HepG2 (cell line): ENCODE results near the gene TOLLIP. TPM values are rescaled to one million over a fixed set of nuclear protein-coding genes. Genes with fewer than 3 reads are reported as not detected.

ENCODE experiments used
- CBFB ChIP-seq: sonication (generic); formaldehyde crosslinking; IDR thresholded peaks from 2 replicates; pipeline ENCODE4 v1.4.0; 2020; ENCODE audit warnings: missing genetic modification reagents
- ERF ChIP-seq: IDR thresholded peaks from 2 replicates; pipeline ENCODE4 v1.6.1; 2018; ENCODE audit warnings: missing biosample characterization, missing genetic modification reagents
- FOXP1 ChIP-seq, 2 experiments: fragments of 450-650 bp in 1 of 2; IDR thresholded peaks; 2 replicates each; pipeline ENCODE4 v1.6.1; 2017 to 2018; ENCODE audit warnings: antibody characterized with exemption in 1 of 2
- IKZF1 ChIP-seq: fragments of 450-650 bp; IDR thresholded peaks from 2 replicates; pipeline ENCODE4 v1.7.1; 2016
- KDM2A ChIP-seq: sonication (generic); formaldehyde crosslinking; IDR thresholded peaks from 2 replicates; pipeline ENCODE4 v1.4.0; 2020; ENCODE audit warnings: low read depth, missing genetic modification reagents, borderline replicate concordance
- MTF2 ChIP-seq: sonication (generic); formaldehyde crosslinking; IDR thresholded peaks from 2 replicates; pipeline ENCODE4 v1.5.0; 2020; ENCODE audit warnings: missing genetic modification reagents, borderline replicate concordance
- NCOA1 ChIP-seq: sonication (generic); formaldehyde crosslinking; IDR thresholded peaks from 2 replicates; pipeline ENCODE4 v1.9.0; 2021; ENCODE audit warnings: missing genetic modification reagents
- SMARCC2 ChIP-seq: fragments of 450-650 bp; IDR thresholded peaks from 2 replicates; pipeline ENCODE4 v1.6.1; 2017; ENCODE audit warnings: antibody characterized with exemption, mild to moderate bottlenecking
- ZBTB34 ChIP-seq: sonication (generic); formaldehyde crosslinking; IDR thresholded peaks from 2 replicates; pipeline ENCODE4 v1.8.0; 2022; ENCODE audit warnings: mild to moderate bottlenecking, missing genetic modification reagents
- ZBTB46 ChIP-seq: sonication (generic); formaldehyde crosslinking; IDR thresholded peaks from 2 replicates; pipeline ENCODE4 v1.4.0; 2020; ENCODE audit warnings: mild to moderate bottlenecking, missing genetic modification reagents, borderline replicate concordance
- ZNF136 ChIP-seq: sonication (generic); formaldehyde crosslinking; IDR thresholded peaks from 2 replicates; pipeline ENCODE4 v1.8.1; 2022; ENCODE audit warnings: low read depth, mild to moderate bottlenecking, moderate library complexity, missing genetic modification reagents
- ZNF142 ChIP-seq: sonication (generic); formaldehyde crosslinking; IDR thresholded peaks from 2 replicates; pipeline ENCODE4 v1.4.0; 2020; ENCODE audit warnings: missing genetic modification reagents
- ZNF343 ChIP-seq: sonication (generic); formaldehyde crosslinking; IDR thresholded peaks from 2 replicates; pipeline ENCODE4 v1.4.0; 2020; ENCODE audit warnings: mild to moderate bottlenecking, missing genetic modification reagents
- ZNF570 ChIP-seq: sonication (generic); formaldehyde crosslinking; IDR thresholded peaks from 2 replicates; pipeline ENCODE4 v1.4.0; 2020; ENCODE audit warnings: mild to moderate bottlenecking, missing genetic modification reagents, borderline replicate concordance
- polyA plus RNA-seq, 8 experiments: library from polyadenylated mRNA; depleted of rRNA in 3 of 8; stranded (reverse) in 7 of 8; unstranded in 1 of 8; fragments of >200 nt; fragmentation: Illumina TruSeq in 4 of 8; extraction: Trizol in 4 of 8; gene quantifications; 2 replicates each; pipeline versions ENCODE4 v1.2.1 to v1.2.3, GENCODE V29; 2011 to 2016; ENCODE audit warnings: low read depth in 4 of 8, missing spikeins in 1 of 8, mixed read lengths in 1 of 8; ENCODE audit not compliant: insufficient read depth in 1 of 8
- total RNA-seq, 5 experiments: library from RNA; depleted of rRNA; stranded (reverse); fragments of >200 nt; fragmentation: Illumina TruSeq; extraction: Trizol; gene quantifications; 2 replicates each; pipeline ENCODE4 v1.2.3, GENCODE V29; 2016; ENCODE audit warnings: low read depth in 1 of 5
- TF ChIP-seq, protein P1 (sequence below): sonication (generic); formaldehyde crosslinking; IDR thresholded peaks from 2 replicates; pipeline ENCODE4 v1.5.1; 2020; ENCODE audit warnings: mild to moderate bottlenecking, missing genetic modification reagents, moderate library complexity

The TOLLIP gene
- total and polyA plus RNA-seq, 2 of the 13 experiments (the other 11 are each of a cell fraction or from before 2014, with no cell fraction given) = 25.9 to 47.5 TPM

DNA sequence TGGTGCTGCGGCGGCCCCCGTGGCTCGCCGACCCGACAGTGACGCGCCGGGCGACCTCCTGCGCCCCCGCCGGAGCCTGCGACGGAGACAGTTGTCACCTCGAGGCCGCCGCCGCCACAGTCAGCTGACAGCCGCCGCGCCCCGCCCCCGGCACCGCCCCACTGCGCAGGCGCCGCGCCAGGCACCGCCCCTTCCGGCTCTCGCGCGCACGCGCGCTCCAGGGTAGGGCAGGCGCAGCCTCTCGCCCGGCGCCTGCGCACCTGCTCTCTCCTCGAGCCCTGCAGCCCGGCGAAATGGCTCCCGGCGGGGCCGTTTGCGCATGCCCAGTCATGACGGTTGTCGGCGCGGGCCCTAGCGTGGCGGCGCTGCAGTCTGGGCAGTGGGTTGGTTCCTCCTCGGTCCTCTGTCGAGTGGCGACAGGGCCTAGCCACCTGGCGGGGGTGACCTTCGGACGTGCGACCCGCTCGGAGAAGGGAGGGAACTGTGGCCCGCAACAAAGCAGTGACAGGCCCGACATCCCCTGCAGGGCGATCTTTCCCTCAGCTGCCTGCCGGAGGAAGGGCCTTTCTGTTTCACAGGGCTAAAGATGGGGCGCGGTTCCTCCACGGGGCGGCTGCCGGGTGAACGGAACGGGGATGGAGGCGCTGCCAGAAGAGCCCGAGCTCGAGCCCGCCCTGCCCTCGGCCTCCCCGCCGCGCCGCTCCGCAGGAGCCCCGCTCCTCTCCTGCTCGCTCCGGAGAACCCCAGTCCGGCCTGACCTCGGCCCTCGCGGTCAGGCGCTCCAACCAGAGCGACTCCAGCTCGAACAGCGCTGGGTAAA is at the start of gene TOLLIP (continued):
- 0 out of 2 replicates have a peak, but pooled peaks have one; percentile 53 for TF ChIP-seq ZBTB46 (CRISPR knock-in tag)
- TF ChIP-seq FOXP1 (IDR thresholded peaks at IDR 0.05) = no peak
- no peak for TF ChIP-seq FOXP1 (CRISPR knock-in tag; IDR thresholded peaks at IDR 0.05)
- TF ChIP-seq KDM2A = peak; percentile 84
- TF ChIP-seq, protein P1, sequence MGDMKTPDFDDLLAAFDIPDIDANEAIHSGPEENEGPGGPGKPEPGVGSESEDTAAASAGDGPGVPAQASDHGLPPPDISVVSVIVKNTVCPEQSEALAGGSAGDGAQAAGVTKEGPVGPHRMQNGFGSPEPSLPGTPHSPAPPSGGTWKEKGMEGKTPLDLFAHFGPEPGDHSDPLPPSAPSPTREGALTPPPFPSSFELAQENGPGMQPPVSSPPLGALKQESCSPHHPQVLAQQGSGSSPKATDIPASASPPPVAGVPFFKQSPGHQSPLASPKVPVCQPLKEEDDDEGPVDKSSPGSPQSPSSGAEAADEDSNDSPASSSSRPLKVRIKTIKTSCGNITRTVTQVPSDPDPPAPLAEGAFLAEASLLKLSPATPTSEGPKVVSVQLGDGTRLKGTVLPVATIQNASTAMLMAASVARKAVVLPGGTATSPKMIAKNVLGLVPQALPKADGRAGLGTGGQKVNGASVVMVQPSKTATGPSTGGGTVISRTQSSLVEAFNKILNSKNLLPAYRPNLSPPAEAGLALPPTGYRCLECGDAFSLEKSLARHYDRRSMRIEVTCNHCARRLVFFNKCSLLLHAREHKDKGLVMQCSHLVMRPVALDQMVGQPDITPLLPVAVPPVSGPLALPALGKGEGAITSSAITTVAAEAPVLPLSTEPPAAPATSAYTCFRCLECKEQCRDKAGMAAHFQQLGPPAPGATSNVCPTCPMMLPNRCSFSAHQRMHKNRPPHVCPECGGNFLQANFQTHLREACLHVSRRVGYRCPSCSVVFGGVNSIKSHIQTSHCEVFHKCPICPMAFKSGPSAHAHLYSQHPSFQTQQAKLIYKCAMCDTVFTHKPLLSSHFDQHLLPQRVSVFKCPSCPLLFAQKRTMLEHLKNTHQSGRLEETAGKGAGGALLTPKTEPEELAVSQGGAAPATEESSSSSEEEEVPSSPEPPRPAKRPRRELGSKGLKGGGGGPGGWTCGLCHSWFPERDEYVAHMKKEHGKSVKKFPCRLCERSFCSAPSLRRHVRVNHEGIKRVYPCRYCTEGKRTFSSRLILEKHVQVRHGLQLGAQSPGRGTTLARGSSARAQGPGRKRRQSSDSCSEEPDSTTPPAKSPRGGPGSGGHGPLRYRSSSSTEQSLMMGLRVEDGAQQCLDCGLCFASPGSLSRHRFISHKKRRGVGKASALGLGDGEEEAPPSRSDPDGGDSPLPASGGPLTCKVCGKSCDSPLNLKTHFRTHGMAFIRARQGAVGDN (CRISPR knock-in tag) = peak; percentile 99
- TF ChIP-seq CBFB = peak; percentile 83
- TF ChIP-seq IKZF1 = no peak
- no peak; the same call in 1 of the 2 replicates for TF ChIP-seq MTF2
- peak; percentile 42; the same call in 1 of the 2 replicates for TF ChIP-seq ZNF142
- TF ChIP-seq ZNF570 (CRISPR knock-in tag) = 0 out of 2 replicates have a peak, but pooled peaks have one; percentile 60
- peak; percentile 95 for TF ChIP-seq ZNF343
- no peak for TF ChIP-seq ZNF136 (CRISPR knock-in tag)
- no peak for TF ChIP-seq ERF (CRISPR knock-in tag)
- no peak for TF ChIP-seq SMARCC2
- TF ChIP-seq ZBTB34 = no peak
- TF ChIP-seq NCOA1 (CRISPR knock-in tag) = peak; percentile 75; the same call in 1 of the 2 replicates
